GM19395 (cell line): ENCODE measurements around the gene FBXL7.

ENCODE experiments used
- ATAC-seq: cut with Tn5 transposase; IDR thresholded peaks from one replicate; pipeline ENCODE4 v1.9.1; 2021; ENCODE audit warnings: mild to moderate bottlenecking, moderate library complexity; ENCODE audit not compliant: unreplicated experiment

Gene FBXL7

GRCh38 chr5:15499528-15500324 is at the start of gene FBXL7:
Gene FBXL7, plus strand, starts transcription at chr5:15500180.
- peak; percentile 61 for ATAC-seq

GRCh38 chr5:15450473-15450872 is 49.5 kb upstream of the FBXL7 start:
- ATAC-seq = no peak

GRCh38 chr5:15450949-15451348 is 49.0 kb upstream of the FBXL7 start:
- ATAC-seq = no peak

GRCh38 chr5:15452030-15452429 is 48.0 kb upstream of the FBXL7 start:
- no peak for ATAC-seq

GRCh38 chr5:15452781-15453180 is 47.2 kb upstream of the FBXL7 start:
- ATAC-seq = no peak

DNA sequence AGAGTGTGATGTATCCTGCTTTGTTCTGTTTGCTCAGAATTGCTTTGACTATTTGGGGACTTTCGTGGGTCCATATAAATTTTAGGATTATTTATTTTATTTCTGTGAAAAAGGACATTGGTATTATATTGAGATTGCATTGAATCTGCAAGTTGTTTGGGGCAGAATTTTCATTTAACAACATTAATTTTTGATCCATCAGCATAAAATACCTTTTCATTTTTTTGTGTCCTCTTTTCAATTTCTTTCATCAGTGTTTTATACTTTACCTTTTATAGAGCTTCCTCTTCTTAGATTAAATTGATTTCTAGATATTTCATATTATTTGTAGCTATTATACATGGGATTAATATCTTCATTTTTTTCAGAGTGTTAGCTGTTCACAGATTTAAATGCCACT is 40.8 kb upstream of the FBXL7 start:
- ATAC-seq = no peak

GRCh38 chr5:15463231-15463980 is 36.6 kb upstream of the FBXL7 start:
- ATAC-seq = no peak

GRCh38 chr5:15472116-15472515 is 27.9 kb upstream of the FBXL7 start:
- no peak for ATAC-seq

DNA sequence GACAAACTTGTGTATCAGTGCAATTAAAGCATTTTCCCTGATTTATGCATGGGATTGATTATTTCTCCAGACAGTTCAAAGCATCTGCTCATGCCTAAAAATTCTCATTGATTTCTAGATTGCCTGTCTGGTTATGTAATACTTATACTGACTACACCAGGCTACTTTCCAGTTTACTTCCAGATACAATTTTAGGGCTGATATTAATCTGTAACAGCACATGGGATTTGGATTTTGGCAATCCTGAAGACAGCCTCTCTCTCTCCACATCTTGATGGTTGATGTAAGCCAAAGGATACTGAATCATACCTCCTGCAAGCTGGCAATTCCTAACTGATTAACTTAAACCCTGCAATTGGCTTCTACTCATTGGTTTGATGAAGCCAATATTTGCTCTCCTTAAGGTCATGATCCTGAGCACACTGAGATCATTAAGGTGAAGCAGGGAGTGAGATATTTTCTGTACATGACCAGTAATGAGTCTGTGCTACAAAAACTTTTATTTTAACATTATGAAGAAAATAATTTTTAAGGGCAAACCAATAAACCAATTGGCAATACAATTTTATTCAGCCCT is 25.7 kb upstream of the FBXL7 start:
- no peak for ATAC-seq

DNA sequence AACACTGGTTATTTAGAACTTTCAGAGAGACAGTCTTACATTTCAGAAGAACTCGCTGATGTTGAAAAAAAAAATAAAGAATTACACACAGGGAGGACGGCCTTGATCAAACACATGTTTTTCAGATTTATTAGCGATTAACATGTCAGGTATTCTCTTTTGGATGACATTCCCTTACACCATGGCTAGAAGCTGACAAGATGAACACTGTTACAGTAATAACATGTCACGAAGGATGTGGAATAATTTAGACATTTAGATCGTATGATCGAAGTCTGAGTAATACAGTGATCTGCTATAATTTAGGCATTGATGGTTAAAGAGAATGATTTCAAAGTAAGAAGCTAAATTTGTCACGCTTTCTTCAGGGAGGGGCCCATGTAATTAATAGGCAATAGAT is 24.6 kb upstream of the FBXL7 start:
- no peak for ATAC-seq

GRCh38 chr5:15476977-15477376 is 23.0 kb upstream of the FBXL7 start:
- no peak for ATAC-seq

GRCh38 chr5:15480436-15480835 is 19.5 kb upstream of the FBXL7 start:
- no peak for ATAC-seq

DNA sequence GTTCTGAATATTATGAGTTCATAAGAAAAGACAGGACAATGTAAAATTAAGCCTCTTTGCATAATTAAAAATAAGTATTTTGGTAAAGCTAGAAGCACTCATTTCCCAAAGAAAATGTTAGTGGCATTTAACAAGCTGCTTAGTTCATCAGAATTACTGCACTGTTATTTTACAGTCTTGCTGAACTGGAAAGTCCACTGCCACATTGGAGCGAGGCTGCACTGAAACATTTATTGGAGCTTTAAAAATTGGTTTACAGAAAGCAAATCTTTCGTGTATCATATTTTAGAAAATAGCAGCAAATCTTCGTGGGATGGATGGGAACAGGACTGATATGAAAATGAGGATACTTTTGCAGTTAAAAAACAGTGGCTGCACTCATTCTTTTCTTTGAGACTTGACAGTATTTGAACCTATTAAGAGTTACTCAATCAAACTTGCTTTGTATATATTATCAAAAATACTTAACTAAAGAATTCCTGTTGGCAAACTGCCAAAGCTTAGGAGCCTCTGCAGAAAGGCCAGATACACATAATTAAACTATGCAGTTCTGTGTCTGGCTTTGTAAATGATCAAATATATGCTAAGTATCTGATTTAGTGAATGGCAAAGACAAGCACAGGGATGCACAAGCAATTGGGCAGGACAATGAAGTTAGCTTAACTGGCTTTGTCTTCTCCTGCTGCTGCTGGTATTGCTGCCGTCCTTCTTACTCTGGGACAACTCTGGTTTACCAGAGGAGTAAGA is 16.5 kb upstream of the FBXL7 start:
- ATAC-seq = no peak

GRCh38 chr5:15487228-15487627 is 12.8 kb upstream of the FBXL7 start:
- ATAC-seq = peak; percentile 72

DNA sequence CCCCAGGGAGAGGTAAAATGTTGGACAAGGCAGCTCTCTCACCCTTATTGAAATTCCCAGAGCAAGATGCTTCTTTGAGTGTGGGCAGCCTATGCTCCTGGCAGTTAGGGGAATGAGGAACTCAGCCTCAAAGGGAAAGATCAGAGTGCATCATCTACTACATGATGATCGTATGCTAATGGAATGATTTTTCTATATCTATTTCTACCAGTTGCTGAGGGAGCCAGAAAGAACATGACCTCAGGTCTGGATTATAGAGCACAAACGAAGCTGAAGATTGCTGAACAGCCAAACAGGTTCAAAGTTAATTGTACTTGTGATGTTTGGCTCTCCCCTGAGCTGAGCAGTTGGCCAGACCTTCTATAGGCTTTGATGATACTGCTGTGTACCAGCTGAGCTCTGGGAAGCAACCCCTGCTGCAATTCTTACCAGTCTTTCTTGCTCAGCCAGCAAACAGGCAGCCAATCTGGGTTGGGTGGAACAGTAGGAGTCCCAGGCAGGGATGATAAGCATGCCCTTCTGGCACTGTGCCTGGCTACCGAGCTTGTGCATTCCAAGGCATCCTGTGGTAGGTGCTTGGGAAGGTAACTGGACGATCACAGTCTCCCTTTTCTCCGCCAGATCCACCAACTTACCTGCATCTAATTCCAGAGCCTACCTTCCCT is 10.3 kb upstream of the FBXL7 start:
- no peak for ATAC-seq

- ATAC-seq = no peak
Measured at GRCh38 chr5:15492545-15492944, 7.4 kb upstream of the FBXL7 start.

DNA sequence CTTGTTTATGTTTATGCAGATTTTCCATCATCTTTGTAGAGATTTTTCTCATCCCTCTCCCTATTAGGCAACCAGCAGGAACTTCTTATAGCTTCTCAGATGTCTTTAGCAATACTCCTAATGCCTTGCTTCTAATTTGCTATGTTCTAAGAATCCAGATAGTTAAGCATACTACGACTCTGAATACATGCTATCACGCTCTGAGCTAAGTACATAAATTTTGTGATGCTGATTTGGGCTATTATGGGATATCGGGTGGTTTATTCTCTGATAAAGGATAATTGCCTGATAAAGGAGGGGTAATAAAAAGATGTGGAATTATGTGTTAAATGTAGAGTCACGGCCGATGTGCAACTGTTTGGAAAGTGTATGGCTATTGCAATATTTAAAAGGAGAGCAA is 6.5 kb upstream of the FBXL7 start:
- no peak for ATAC-seq

GRCh38 chr5:15495026-15495425 is 5.0 kb upstream of the FBXL7 start:
- no peak for ATAC-seq

- ATAC-seq = no peak
Measured at GRCh38 chr5:15496886-15497285, 3.1 kb upstream of the FBXL7 start.

GRCh38 chr5:15500325-15501001 is 483 bp downstream of the FBXL7 start:
- peak; percentile 41 for ATAC-seq
